ENCODE data around the gene ACO2.

The ACO2 gene

GRCh38 chr22:41523464-41524221 lies 54.7 kb downstream of the ACO2 start:
- DNase-seq (ENCODE audit: low read depth, low spot score), result no peak

- no peak for DNase-seq (ENCODE audit: low read depth, low spot score)
Measured at GRCh38 chr22:41524251-41524661, 55.3 kb downstream of the ACO2 start.

DNA sequence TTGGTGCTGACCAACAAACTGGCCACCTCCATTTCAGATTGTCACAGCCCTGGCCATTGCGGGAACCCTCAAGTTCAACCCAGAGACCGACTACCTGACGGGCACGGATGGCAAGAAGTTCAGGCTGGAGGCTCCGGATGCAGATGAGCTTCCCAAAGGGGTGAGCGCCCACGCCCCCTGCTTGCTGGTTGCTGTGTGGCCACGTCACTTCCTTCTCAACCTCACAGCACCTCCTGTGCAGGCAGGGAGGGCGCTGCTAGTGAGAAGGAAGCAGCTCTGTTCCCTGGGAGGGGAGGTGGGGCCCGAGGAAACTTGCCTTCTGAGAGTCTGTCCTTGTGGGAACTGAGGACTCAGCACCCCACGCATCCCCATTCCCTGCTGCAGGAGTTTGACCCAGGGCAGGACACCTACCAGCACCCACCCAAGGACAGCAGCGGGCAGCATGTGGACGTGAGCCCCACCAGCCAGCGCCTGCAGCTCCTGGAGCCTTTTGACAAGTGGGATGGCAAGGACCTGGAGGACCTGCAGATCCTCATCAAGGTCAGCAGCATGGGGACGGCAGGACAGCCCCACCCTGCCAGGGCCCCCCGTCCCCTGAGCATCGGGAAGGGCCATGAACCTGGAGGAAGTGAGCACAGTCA lies 56.0 kb downstream of the ACO2 start:
- no peak for DNase-seq (ENCODE audit: low read depth, low spot score)

GRCh38 chr22:41525450-41526225 lies 56.7 kb downstream of the ACO2 start:
- DNase-seq (ENCODE audit: low read depth, low spot score), result no peak

- DNase-seq (ENCODE audit: low read depth, low spot score), result no peak
Measured at GRCh38 chr22:41526226-41526829, 57.4 kb downstream of the ACO2 start.

- DNase-seq (ENCODE audit: low read depth, low spot score), result no peak
Measured at GRCh38 chr22:41526830-41527799, 58.2 kb downstream of the ACO2 start.

DNA sequence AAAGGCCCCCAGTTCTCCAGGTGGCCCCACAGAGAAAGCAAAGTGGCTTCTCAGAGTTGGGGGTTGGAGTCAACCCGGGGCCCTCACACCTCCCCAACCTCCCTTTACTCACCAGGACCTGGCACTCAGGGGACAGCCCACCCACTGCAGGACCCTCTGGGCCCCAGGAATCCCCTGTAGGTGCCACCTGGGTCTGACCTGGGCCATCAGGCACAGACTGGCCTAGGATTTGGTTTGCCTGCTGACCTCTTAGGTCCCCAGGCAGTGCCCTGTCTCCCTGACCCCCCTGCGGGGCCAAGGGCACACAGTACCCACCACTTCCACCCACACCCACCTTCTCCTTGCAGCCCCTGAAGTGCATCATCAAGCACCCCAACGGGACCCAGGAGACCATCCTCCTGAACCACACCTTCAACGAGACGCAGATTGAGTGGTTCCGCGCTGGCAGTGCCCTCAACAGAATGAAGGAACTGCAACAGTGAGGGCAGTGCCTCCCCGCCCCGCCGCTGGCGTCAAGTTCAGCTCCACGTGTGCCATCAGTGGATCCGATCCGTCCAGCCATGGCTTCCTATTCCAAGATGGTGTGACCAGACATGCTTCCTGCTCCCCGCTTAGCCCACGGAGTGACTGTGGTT lies 59.3 kb downstream of the ACO2 start:
- DNase-seq (ENCODE audit: low read depth, low spot score), result no peak

DNA sequence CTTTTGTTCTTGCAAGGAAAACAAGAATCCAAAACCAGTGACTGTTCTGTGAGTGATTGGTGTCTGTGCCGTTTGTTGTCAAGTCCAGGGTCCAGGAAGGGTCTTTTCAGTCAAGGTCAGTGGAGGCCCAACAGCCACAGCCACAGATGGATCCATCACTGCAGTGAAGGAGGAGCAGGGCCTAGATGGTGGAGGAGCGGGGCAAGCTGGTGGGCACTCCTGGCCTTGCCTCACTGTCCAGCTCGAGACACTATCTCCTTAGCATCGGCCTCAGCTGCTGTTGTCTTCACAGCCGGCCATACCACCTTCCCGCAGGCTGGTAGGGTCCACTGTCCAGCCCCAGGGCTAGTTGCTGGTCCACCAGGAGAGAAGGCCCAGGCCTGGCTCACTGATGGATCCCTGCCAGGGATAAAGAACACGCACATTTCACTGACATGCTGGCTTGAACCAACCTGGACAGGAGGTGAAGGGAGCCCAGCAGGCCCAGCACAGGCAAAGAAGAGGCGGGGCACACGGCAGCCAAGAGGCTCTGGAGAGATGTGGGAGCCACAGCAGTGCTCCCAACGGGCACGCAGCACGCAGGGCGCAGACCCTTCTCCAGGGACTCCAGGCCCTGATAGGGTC lies 60.1 kb downstream of the ACO2 start:
- no peak for DNase-seq (ENCODE audit: low read depth, low spot score)

DNA sequence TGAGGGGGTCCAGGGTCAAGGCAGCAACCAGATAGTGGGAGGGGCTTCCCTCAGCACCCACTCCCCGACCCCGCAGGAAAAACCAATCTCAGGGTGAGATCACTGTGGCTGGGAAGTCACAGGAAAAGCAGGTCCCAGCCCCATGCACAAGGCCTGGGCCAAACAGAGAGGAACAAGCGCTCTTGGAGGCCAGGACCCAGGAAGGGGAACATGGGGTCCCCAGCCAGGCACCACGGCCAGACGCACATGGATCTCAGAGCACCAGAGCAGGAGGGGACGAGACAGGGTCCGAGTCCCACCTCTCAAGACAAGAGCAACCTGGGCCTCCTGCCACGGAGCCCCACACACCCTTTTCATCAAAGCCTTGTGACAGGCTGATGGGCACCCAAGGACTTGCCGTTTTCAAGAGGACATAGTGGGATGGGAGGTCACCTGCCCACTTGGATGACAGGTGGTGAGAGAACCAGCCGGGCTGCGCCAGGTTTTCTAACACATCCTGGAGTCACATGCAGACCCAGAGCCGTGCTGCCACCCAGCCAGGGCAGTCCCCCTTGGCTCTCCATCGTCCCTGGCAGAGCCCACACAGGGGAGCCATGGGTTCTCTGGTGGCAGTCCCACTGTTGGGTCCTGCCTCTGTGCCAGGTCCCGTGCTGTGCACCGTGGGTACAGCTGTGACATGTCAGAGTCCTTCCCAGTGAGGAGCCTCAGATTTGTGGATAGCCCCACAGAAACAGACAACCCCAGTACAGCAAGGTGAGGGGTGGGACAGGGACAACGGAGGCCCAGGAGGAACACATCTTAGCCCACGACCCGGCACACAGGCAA lies 62.2 kb downstream of the ACO2 start:
- DNase-seq (ENCODE audit: low read depth, low spot score), result no peak

DNA sequence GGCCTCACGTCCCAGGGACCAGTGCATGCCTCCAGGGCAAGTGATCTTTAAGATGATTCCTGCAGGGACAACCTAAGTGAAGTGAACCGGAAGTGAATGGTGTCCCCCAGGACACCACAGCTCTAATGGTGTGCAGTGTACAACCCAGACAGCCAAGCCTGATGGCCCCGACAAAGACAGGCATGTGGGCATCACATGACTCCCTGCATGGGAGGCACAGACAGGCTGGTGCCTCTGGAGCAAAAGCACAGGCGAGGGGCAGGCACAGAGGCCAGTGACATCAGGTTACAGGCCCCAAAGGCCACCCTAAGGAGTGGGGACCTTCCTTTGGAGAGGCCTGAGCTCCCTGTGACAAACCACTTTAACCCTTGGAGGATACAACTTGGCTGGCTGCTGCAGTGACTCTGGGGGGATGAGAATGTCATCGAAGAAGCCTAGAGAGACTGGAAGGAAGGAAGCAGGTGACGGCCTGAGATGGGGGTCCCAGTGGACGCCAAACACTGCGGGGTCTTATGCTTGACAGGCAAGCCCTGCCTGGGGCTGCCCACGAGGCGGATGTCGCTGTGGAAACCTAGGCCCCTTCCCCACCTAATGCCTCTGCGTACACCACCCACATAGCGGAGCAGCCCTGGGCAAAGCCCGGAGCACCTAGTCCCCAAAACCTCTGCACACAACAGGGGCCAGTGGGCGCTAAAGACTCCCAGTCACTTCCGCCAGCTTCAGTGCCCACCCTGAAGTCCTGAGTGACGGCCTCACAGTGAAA lies 63.0 kb downstream of the ACO2 start:
- no peak for DNase-seq (ENCODE audit: low read depth, low spot score)

- no peak for DNase-seq (ENCODE audit: low read depth, low spot score)
Measured at GRCh38 chr22:41532908-41533825, 64.2 kb downstream of the ACO2 start.

DNA sequence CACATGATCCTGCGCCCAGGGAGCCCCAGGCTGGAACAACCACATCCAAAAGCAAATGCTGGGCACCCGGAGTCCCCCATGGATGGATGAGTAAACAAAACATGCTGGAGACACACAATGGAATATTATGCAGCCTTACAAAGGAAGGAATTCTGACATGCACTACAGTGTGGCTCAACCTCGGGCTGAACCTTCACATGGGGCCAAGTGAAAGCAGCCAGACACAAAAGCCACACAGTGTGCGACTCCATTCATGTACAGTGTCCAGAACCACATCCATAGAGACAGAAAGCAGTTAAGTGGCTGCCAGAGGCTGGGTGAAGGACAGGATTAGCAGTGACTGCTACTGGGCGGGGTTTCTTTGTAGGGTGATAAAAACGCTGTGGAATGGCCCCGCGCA lies 65.3 kb downstream of the ACO2 start:
- no peak for DNase-seq (ENCODE audit: low read depth, low spot score)

GRCh38 chr22:41535244-41535643 lies 66.3 kb downstream of the ACO2 start:
- no peak for DNase-seq (ENCODE audit: low read depth, low spot score)

DNA sequence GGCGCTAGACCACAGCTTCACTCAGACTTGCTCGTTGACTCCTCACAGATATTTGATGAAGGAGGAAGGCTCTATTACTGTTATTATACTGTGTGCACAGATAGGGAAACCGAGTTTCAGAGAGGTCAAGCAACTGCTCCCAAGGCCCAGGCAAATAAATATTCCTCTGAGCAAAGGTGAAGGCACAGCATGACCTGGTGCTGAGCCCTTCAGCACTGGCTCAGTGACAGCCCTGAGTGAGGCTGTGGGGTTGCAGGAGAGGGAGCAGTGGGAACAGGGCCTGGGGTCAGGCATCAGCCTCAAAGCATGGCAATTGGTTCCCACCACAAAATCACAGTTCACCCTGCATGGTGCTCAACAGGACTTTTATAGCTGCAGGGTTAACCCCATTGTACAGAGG lies 68.3 kb downstream of the ACO2 start:
- DNase-seq (ENCODE audit: low read depth, low spot score), result no peak

GRCh38 chr22:41538583-41538982 lies 69.7 kb downstream of the ACO2 start:
- no peak for DNase-seq (ENCODE audit: low read depth, low spot score)

GRCh38 chr22:41539146-41540005 lies 70.5 kb downstream of the ACO2 start:
- DNase-seq (ENCODE audit: low read depth, low spot score), result no peak

DNA sequence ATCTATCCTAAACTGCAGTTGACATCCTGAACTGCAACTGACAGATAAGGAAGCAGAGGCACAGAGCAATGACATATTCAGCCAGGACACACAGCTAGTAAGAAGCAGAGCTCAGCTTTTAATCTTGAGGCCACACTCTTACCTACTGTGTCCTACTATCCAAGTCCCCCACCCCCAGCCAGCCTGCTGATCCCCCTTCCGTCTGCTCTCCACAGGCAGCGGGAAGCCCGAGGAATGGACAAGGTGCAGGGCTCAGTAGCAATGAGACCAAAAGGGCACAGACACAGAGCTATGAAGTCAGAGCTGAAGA lies 71.0 kb downstream of the ACO2 start:
- DNase-seq (ENCODE audit: low read depth, low spot score), result no peak

All from iPS DF 19.7 (cell line).